COR-L47 (cell line): ENCODE measurements around the gene TCF7L1.

Experiments
- DNase-seq: peaks from one replicate; lab custom pipeline; 2025; lab: John Stamatoyannopoulos, UW

TCF7L1 gene

DNA sequence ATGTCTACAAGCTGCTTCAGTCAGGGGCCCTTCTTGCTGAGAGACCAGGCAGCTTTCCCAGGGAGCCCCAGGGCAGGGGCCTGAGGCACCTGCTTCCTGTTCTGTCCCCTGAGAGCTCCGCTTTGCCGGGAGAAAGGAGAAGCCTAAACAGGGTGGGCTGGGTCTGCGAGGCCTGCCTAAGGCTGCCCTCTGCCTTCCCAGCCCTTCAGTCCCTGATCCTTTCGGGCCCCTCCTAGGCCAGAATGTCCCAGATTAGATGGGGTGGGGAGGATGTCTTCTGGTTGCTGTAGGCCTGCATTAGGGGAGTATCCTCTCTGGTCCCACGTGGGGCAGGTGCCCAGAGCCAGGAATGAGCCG lies 122.2 kb downstream of the TCF7L1 start:
- DNase-seq = no peak

DNA sequence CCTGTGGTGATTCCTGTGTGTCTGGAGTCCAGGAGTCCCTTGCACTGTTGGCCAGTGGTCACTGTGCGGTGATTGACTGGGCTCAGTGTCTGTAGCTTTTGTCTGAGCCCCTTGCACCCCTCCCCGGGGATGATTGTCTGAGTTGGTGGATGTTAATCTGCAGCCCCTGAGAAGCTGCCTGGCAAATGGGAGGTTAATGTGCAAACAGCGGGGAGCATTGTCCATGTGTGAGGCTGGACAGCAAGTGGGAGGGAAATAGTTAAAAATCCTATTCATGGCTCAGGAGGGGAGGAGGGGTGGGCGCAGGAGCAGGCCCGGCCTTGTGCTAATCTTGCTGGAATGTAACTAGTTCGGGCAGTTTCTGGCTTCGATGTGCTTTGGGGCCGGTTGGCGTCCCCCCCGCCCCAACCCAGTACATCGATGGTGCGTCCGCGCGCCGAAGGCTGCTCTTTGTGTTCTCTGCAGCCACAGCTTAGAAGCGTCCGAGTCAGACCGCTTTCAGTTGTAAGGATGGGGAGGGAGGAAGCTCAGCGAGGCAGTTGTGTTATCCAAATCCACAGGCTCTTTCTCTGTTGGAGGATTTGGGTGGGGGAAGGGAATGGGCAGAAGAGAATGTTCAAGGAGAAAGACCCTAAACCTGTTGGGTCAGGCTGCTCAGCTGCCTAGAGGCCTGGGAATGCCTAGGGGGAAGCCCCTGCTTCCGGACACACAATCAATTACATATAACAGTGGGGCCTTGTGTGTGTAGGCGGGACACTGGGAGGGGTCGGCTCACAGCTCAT lies 122.8 kb downstream of the TCF7L1 start:
- DNase-seq = no peak

DNA sequence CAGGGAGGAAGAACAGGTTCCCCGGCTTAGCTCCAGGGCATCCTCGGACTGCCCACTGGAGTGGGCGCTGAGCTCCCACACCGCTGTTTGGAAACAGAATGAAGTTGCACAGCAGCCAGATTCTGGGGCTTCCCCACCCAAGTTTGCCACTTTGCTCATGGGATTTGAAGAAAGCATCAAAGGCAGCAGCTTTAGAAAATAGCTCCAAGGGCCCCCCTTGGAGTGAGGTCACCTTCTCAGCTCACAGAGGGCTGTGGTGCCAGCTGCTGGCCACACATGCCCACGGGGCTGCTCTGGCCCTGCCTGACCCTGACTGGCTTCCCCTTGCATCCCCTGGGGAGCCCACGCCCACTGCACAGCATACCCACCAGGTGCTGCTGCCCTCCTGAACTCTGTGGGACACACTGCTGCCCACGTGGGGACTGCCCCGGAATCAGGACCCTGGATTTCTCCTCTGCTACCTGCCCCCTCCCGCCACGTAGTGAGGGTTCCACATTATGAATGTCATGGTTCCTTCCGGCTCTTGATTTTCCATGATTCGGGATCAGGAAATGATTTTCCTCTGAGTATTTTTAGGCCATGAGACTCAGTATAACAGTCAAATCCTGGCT lies 124.3 kb downstream of the TCF7L1 start:
- DNase-seq = no peak

DNA sequence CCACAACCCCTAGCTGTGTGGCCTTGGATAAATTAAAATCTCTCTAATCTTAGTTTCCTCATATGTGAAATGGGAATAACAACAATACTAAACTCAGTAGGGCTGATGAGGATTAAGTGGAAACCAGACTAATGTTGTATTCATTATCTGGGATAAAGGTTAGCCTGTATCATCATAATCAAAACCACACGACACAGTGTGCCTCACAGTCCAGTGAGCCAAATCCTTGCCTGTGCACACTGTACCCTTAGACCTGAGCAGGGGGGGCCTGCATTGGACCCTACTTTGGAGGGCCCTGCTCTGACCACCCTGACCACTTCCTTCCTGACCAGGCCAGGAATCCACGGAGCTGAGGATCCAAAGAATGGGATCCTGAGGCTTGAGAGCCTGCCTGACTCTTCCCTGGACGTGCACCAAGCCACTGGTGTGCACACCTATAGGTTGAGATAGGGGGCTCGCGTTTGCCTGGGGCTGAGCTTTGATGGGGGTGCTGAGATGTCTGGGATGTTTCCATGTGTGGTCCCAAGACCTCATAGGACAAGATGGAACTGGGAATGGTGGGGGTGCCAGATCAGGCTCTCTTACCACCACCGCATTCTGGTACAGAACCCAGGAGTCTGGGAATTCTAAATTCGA lies 124.9 kb downstream of the TCF7L1 start:
- DNase-seq = no peak

DNA sequence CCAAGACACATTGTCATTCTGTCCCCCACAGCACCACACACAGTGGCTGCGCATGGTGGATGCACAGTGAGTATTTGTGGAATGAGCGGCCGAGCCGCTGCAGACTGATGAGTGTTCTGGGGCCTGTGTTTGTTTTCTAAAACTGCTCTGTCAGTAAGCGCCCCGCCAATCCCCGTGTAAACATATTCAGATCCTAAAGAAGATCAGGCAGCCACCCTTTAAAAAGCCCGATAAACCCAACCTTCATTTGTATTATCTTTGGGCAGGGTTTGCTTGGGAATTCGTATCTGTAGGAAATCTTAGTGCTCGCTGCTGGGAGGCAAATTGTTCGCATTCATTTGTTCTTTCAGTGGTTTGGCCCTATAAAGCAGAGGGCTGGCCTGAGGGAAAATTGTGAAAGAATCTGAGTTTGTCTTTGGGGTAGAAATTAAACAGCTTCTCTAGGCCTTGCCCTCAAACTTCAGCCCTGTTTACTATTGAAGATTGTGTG lies 126.0 kb downstream of the TCF7L1 start:
- DNase-seq = no peak

DNA sequence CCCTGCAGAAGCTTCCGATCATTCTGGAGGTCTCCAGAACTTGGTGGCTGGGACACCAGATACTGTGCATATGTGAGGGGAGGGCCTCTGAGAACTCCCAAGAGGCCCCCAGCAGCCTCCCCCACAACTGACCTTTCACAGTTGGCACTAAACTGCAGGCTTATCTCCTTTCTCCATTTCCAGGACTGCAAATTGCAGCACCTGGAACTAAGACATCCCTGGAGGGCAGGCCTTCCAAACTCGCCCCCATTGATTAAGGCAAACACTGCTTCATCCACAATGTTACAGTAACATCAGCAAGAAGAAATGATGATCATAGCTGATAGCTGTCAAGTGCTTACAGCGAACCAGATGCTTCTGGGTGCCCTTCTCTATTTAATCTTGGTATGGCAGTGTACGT lies 126.7 kb downstream of the TCF7L1 start:
- no peak for DNase-seq

DNA sequence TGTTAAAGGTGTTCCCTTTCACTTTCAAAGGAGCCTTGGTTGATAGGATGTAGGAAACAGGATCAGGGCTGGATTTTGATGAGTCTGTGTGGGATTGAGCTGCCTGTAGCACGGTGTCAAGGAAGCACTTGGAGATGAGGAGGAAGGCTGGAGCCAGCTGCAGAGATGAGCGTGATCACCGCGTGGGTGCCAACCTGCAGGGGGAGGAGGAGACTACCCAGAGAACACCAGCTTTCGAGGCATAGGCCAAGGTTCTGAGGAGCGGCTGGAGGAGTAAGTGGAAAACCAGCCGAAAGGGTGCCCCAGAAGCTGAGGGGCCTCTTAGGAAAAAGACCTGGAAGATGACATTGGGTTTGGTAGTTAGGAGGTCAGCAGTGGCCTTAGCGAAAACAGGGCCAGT lies 130.4 kb downstream of the TCF7L1 start:
- DNase-seq = no peak

DNA sequence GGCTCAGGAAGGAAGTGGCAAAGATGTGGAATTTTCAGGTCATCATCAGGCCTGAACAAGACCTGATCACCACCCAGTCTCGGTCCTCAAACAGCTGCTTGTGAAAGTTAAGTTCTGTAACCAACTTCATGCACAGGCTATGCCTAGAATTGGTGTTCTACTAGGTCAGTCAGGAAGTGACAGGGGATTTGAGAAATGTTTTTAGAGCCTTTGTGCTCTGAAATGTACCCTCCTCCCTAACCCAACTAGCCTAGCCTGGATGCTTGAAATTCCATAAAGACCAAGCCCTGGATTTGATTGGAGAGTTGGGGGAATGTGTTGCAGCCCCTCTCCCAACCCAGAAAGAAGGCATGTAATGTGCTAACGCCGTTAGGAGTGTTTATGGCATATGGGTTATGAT lies 131.3 kb downstream of the TCF7L1 start:
- DNase-seq = no peak

DNA sequence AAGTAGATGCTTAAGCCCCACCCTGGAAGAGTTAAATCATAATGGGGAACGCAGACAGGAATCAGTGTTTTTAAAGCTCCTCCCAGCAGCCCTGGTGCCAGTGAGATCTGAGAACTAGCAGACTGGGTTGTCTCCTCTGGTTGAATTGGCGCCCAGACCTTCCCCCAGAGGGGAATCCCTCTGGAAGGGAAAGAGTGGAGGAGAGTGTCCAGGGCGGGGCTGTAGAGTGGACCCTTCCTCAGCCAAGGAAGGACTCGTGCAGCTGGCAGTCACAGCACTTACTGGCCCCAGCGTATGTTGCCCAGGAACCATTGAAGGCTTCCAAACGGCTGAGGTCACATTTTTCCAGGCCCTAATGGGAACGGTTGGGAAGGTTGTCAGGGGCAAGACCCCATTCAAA lies 132.1 kb downstream of the TCF7L1 start:
- no peak for DNase-seq

DNA sequence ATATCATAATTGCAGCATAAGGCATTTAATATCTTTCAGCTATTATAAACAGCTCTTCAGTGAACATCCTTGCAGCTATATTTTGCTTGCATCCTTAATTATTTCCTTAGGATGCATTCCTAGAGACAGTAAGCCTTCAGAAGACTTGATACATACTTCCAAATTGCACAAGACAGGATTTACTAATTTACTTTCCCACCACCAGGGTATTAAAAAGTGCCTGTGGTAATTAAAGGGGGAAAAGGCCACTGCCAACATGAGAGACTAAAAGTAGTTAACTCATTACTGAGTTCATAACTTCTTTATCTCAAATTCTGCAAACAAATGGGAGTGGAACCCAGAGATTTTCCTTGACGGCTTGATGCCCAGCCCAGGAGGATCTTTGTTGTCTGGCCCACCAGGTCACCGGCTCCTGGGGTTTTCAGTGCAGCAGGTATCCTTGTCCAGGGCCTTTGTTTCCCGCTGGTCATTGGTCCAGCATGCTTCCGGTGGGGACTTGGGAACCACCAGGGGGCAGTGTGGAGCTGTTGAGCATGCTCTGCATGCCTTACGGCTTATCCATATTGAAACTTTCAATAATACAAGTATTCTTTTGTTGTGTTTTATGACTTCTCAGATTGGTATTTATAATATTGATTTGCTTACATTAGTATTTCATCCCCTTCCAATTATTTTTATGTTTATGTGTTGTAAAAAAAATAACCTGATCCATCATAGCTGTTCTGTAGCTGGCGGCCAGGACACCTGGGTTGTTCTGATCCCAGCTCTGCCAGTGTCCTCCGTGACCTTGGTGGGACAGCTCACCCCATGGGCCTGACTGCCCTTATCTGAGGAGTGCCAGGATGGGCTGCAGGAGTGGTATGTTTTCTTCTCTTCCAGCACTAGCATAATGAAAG lies 133.2 kb downstream of the TCF7L1 start:
- peak; percentile 42 for DNase-seq

DNA sequence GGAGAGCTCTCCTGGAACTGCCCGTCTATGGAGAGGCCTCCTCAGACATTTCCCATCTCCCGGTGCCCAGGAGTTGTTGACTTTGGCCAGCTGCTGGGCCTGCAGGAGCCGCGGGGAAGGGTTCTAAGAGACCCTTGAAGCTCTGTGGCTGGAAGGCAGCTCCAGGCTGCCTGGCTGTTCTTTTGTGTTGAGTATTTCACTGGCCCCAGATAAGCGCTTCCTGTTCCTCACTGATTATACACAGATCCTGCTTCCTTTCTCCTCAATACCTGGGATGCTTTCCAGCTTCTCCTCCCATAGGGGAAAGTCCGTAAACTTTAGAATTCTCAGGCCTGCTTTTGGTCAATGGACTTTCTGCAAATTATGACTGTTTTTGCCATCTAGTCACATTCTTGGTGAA lies 136.8 kb downstream of the TCF7L1 start:
- DNase-seq = no peak

DNA sequence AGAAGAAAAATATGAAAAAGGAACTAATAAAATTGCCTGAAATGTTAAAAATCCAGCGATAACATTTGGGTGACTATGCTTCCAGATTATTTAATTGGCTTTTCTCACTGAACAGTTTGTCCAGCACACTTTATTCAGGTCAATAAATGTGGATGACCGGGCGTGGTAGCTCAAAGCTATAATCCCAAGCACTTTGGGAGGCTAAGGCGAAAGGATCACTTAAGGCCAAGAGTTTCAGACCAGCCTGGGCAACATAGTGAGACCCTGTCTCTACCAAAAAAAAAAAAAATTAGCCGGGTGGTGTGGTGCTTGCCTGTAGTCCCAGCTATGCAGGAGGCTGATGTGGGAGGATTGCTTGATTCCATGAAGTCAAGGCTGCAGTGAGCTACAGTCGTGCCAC lies 139.2 kb downstream of the TCF7L1 start:
- no peak for DNase-seq

DNA sequence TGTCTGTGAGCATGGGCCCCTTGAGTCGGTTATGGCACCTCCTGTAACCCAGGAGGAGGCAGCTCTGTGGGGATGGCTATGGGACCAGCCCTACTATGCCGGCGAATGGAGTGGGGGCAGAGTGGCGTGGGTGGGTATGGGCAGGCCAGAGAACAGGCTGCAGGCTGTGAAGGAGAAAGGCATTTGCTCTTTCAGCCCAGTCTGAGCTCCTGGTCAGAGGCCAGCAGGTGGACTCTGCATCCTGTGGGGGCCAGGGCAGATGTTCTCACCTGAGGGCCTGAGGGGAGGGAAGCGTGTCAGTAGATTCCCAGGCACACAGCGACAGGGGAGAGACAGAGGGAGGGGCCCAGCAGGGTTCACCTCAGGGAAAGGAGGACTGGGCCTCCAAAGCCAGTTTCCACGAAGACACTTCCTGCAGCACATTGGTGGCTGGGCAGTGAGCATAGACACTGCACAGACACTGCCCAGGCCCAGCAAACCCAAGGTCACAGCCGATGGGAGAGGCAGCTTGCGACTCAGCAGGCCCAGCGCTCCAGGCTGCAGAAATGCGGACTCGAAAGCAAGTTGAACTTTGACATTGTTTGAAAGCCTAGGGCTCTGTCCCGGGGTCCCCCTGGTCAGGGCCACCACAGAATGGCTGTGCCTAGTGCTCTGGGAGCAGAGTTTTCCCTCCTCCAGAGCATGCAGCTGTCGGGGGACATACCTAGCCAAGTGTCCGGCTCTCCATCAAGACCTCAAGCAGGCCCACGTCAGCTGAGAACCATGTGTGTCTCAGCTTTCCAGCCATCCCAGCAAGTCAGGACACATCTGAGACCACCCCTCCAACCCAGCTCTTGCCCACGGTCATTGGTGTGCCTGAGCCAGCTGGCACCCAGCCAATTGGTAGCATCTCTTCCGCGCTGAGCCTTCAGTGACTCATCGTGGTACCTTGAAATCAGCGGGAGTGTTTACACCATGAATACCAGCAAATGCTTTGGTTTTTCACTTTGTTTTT lies 140.8 kb downstream of the TCF7L1 start:
- DNase-seq = peak; percentile 55

DNA sequence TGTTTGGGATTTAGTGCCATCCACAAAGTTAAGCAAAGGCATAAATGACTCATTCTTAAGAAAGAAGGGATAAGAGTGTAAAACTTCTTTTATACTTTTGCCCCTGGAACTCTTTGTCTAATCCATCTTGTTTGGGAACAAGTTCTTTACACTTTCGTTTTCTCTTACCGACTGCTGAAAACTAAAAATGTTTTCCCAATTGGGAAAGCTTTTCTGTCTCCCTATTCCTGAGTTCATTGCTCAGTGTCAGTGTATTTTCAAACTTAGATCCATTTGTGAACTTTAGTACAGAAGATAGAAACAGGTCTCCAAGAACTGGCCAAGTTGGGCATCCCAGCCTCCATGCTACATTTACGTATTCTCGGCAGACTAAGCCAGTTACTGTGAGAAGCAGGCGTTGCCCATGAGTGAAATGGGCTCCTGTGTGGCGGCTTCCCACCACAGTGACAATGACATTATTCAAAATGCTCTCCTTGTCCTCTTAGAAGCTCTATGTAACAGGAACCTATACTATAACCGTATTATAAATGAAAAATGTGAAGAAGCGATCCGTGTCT lies 142.9 kb downstream of the TCF7L1 start:
- no peak for DNase-seq

DNA sequence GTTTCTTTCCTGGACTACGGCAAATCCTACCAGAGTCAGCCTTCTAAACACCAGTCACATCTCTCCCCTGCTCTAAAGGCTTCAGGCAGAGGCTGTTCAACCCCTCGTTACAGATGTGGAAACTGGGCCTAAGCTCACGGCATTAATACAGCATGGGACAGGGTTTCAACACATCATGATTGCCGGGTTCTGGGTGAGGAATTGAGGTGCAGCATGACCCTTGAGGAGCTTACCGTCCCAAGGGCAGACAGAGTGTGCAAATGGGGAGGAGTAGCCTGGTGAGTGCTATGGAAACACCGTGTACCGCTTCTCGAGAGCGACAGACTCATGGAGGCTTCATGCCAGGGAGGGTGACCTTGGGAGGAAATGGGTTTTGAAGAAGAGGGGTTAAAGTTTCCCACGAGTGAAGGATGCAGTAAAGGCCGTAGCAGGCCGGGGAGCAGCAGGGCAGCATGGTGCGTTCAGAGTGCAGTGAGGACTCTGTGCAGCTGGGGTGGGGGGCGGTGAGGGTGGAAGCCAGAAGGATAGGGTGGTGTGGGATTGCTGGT lies 143.5 kb downstream of the TCF7L1 start:
- no peak for DNase-seq

DNA sequence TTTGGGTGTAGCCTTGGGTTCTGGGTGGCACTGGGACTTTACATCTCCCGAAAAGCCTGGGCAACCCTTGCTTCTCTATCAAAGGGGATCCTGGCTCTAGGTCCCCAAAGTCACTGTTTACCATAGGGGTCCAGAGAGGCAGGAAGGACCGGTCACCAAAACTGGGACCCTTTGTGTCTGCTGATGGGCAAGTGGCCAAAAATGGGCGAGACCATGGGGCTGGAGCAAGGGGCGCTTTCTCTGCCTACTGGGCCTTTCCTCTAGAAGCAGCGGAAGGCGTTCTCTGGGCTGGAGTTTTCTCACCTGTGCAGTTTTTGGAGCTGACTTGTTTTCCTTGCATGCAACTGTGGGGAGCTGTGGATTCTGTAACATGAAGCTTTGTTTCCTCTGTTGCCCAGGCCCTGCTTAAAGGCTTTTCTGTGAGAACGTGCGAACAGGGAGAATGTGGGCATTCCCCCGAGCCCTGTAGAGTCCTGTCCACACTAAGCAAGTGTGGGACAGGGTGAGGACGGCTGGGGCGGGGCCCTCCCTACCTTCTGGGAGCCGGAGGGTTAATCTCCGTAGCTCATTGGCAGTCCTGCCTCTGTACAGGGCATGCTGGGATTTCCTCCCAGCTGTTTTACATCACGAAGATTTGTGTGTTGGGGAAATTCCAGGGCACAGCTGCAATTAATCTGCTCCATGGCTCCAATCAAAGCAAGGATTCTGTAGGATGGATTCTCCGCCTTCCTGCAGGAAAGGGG lies 144.4 kb downstream of the TCF7L1 start:
- no peak for DNase-seq

DNA sequence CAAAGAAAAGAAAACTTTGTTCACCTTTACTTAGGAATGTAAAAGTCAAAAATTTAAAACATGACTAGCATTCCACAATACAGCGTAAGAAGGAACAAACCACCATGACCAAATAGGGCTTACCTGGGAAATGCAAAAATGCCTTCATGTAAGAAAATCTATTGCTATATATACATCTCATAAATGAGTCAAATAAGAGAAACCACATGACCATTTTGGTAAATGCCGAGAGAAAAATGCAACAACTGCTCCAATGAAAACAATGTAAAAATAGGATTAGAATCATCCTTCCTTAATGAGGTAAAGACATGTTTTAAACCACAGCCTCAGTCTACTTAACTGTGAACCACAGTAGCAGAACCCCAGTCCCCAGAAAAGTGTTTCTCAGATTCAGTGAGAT lies 145.2 kb downstream of the TCF7L1 start:
- DNase-seq = no peak

DNA sequence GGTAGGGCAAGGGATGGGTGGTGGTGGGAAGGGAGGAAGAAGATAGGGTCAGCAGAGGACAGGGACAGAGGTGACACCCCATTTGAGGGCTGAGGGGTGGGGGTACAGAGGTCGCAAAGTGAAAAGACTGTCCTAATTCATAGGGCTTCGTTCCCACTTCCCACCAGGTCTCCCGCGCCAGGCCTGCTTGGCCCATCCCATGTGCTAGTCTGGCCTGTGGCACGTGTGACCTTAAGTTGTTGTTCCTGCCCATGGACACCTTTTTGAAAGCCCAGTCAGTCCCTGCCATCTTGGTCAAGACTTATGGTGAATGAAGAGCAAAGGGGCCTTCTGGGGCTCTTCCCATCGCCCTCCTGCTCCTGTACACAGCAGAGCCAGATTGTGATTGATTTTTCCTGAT lies 148.4 kb downstream of the TCF7L1 start:
- DNase-seq = no peak

DNA sequence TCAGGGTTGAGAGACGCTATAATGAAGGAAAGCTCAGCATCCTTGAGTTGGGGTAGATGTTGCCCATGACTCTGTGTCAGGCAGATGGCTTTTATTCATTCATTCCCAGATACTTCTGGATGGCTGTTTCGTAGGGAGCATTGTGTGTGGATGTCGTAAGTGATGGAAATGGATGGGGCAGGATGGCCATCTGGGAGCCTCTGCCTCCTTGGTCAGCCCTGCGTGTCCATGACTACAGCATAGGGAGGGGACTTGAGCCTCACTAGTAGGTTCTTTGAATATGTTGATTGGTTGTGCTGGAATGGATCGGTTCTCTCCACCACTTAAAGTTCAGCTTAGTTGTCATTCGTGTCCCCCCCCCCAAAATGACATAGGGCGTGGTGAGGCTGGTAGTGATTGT lies 149.7 kb downstream of the TCF7L1 start:
- DNase-seq = no peak

DNA sequence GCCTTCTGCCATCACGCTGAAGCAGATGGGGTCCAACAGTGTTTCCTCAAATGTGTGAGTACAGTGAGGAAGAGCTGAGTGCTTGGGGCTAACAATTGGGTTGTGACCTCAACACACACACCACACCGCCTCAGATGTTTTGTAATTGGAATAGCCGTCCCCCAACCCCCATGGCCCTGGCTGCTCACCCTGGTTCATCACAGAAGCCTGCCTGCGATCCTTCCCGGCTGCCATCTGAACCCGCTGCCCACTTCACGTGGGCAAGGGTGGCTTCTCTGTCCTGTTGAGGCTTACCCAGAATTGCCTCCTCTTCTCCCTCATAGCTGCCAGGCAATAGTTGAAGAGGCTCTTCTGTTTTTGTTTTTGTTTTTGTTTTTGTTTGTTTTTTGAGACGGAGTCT lies 150.4 kb downstream of the TCF7L1 start:
- DNase-seq = no peak
